ENCODE measurements around the gene C2CD4A. TPM values are rescaled to one million over a fixed set of nuclear protein-coding genes. Genes with fewer than 3 reads are reported as not detected.
A peak's percentile ranks its signal among the peaks of the same experiment; 100 is the strongest.

Gene C2CD4A
- total and polyA plus RNA-seq, 9 of the 15 experiments (the other 6 are each of a cell fraction or from before 2014, with no cell fraction given), result not detected

- TF ChIP-seq RBM15 (IDR thresholded peaks at IDR 0.05; ENCODE audit: insufficient read depth, low read length) (no peak), ZKSCAN3 (CRISPR knock-in tag; IDR thresholded peaks at IDR 0.05) (no peak), ARID3A (IDR thresholded peaks at IDR 0.05; ENCODE audit: borderline replicate concordance, low read depth, low read length) (no peak), MTA2 (IDR thresholded peaks at IDR 0.05; ENCODE audit: low read depth) (no peak), NR3C1 (CRISPR knock-in tag; IDR thresholded peaks at IDR 0.05) (no peak; the same call in 1 of the 2 replicates), MED1 (CRISPR knock-in tag; IDR thresholded peaks at IDR 0.05; ENCODE audit: borderline replicate concordance) (no peak)
These were observed 6.5 kb upstream of the C2CD4A start, which contains the start of gene VPS13C (continued) for GRCh38 chr15:62060113-62060895.

GRCh38 chr15:62060896-62061280, 5.9 kb upstream of the C2CD4A start:
- Histone ChIP-seq H3K27me3 (ENCODE audit: control insufficient read depth in 2 of 2, insufficient read depth in 2 of 2, low read length in 2 of 2) (no peaks in the 10 kb centered on the region; a peak in 1 of 5 replicates), H2AFZ (ENCODE audit: low read depth, low read length) (peak overlapping the region; percentile 98), H4K20me1 (replicated peaks; ENCODE audit: control insufficient read depth, insufficient read depth, low read length) (no peaks in the 10 kb centered on the region), H3K4me1 (replicated peaks in 1 of 2; ENCODE audit: control insufficient read depth in 2 of 2, insufficient read depth in 2 of 2, low read length in 2 of 2) (peaks cover 3 to 13% of the 10 kb centered on the region in 2 experiments; a peak in 3 of 5 replicates), H3K4me2 (ENCODE audit: insufficient read depth, low read length) (peak overlapping the region; percentile 85), H3K36me3 (ENCODE audit: control insufficient read depth, insufficient read depth, low read length) (no peaks in the 10 kb centered on the region), H3K9me3 (replicated peaks; ENCODE audit: control insufficient read depth, insufficient read depth, low read depth, low read length) (no peaks in the 10 kb centered on the region), H3K9me1 (ENCODE audit: control insufficient read depth, insufficient read depth, low read length) (no peaks in the 10 kb centered on the region), H3K4me3 (peak overlapping the region; percentile 86), H3K79me2 (ENCODE audit: control insufficient read depth, insufficient read depth, low read length) (peaks cover 33% of the 10 kb centered on the region), H3K27ac (ENCODE audit: extremely low read depth, low read depth, low read length) (no peak overlapping the region; the same call in 2 of the 3 replicates), H3K9ac (ENCODE audit: insufficient read depth in 1 of 2, low read depth in 2 of 2, low read length in 2 of 2) (peak overlapping the region; percentile 76 to 90; a peak in 3 of 4 replicates)
- no TSS peak for BruUV-seq (replicated peaks)
- DNase-seq (ENCODE audit: extremely low read depth in 1 of 4, low spot score in 3 of 4) (no peak), FAIRE-seq (no peak), ATAC-seq (no peak)
- POLR2A ChIA-PET, result interaction anchor here (0.7 to 1.4 kb wide), 8 partner anchors 8 to 1020 kb away, joined by 3 to 5 read pairs (median 3); no protein-coding TSS in a partner anchor
- intact Hi-C loops (cut with micrococcal nuclease) (no loop called here), in situ Hi-C loops (cut with MboI) (loop anchor here (10.0 kb wide), 1 partner anchor 186 kb away; no protein-coding TSS in a partner anchor)
- CTCF ChIA-PET (ENCODE audit: low intra/inter-chr PET ratio), result no interaction called here
- 46% methylated on average over 12 of the region's 12 CpGs for WGBS (ENCODE audit: insufficient coverage, low coverage, missing lambda C conversion rate)
- TF ChIP-seq CHAMP1 (IDR thresholded peaks at IDR 0.05), result no peak
- TF ChIP-seq TOE1 (IDR thresholded peaks at IDR 0.05; ENCODE audit: borderline replicate concordance), result no peak
- no peak for TF ChIP-seq TOE1 (CRISPR knock-in tag; IDR thresholded peaks at IDR 0.05; ENCODE audit: borderline replicate concordance, low read depth)
- no peak for TF ChIP-seq MIER1 (IDR thresholded peaks at IDR 0.05; ENCODE audit: low read depth)
- no peak for TF ChIP-seq MAZ (CRISPR knock-in tag; conservative IDR thresholded peaks at IDR 0.05 in 1 of 2, IDR thresholded peaks at IDR 0.05 in 1 of 2)
- TF ChIP-seq CTCFL (IDR thresholded peaks at IDR 0.05; ENCODE audit: borderline replicate concordance, insufficient read depth, low read depth, low read length, poor library complexity, severe bottlenecking), result no peak
- TF ChIP-seq ZKSCAN8 (CRISPR knock-in tag; IDR thresholded peaks at IDR 0.05), result no peak

Data from K562 (cell line).